Psoas muscle (tissue), 8 donors: ENCODE data around the gene IFT74. TPM values are rescaled to one million over a fixed set of nuclear protein-coding genes. Genes with fewer than 3 reads are reported as not detected.

ENCODE experiments used
- ATAC-seq, 4 donors: fragments of 200-7000 bp; cut with Tn5 transposase; one replicate each; pipeline ENCODE4 v1.9.1; 2020; ENCODE audit warnings: moderate library complexity in 3 of 4, mild to moderate bottlenecking in 2 of 4
- DNase-seq, 2 donors: peaks; one replicate each; pipeline ENCODE4 v3.0.0-alpha.2; 2020
- H3K27ac ChIP-seq: fragments of 200-600 bp; one replicate; pipeline ENCODE4 v1.8.0; 2022
- H3K27me3 ChIP-seq, 3 donors: fragments of 200-600 bp in 1 of 3; one replicate each; pipeline versions ENCODE4 v1.6.1 to v1.8.0; 2013 to 2022; ENCODE audit warnings: low read length in 2 of 3, mild to moderate bottlenecking in 2 of 3, moderate library complexity in 1 of 3; ENCODE audit not compliant: insufficient read depth in 3 of 3
- H3K36me3 ChIP-seq, 2 donors: fragments of 200-600 bp in 1 of 2; one replicate each; pipeline versions ENCODE4 v1.6.1 to v1.8.0; 2013 to 2022; ENCODE audit warnings: low read depth in 1 of 2, mild to moderate bottlenecking in 1 of 2, moderate library complexity in 1 of 2; ENCODE audit not compliant: insufficient read depth in 1 of 2
- H3K4me1 ChIP-seq: fragments of 200-600 bp; one replicate; pipeline ENCODE4 v1.8.0; 2022
- H3K4me3 ChIP-seq: fragments of 200-600 bp; one replicate; pipeline ENCODE4 v1.8.0; 2022; ENCODE audit warnings: mild to moderate bottlenecking
- H3K9me3 ChIP-seq: fragments of 200-600 bp; one replicate; pipeline ENCODE4 v1.8.0; 2022
- CTCF ChIP-seq: fragments of 200-600 bp; IDR thresholded peaks from one replicate; pipeline ENCODE4 v1.8.0; 2022; ENCODE audit warnings: antibody characterized with exemption
- WGBS, 3 donors: extraction: QIAGEN DNeasy Blood & Tissue Kit; methylation state at CpG; one replicate each; pipeline versions ENCODE4 v1.1.6 to v1.1.7; 2013; 5-methylcytosine and 5-hydroxymethylcytosine counted together
- intact Hi-C, 2 donors: fragments of 100-400 bp; cut with DNase I; formaldehyde crosslinking; loops; one replicate each; pipeline versions ENCODE4 v1.11.0 to v1.14.2; 2022
- polyA plus RNA-seq, 3 donors: library from polyadenylated mRNA; stranded (reverse); fragments of 200-250 nt; gene quantifications; one replicate each; pipeline ENCODE4 v1.2.3, GENCODE V29; 2013
- total RNA-seq, 4 donors: library from RNA; stranded (reverse); fragmentation: NEBNext Ultra II Directional in 2 of 4; extraction: Animal tissue kit (Norgen Biotek cat#: 25700) in 2 of 4; gene quantifications; one replicate each; pipeline versions ENCODE4 v1.2.1 to v1.2.4, GENCODE V29; 2021 to 2023
- donor health status: healthy with polysubstance abuse.
- donor health status: DM: no; HTN: no; CAD: no; lungs with moderate emphysema.
- donor health status: Bipolar disorder and iron deficiency.
- donor health status: healthy.
- donor health status: DM: yes; HTN: yes; CAD: no.
- donor health status: DM: no; HTN: no; CAD: no.
- donor health status: DM: no; HTN: no; CAD: no.
- donor health status: DM: yes; HTN: yes; CAD: no.

IFT74 gene
- total and polyA plus RNA-seq, 7 donors = 3.1 to 14.2 (median 7.9) TPM

GRCh38 chr9:26974927-26975326 lies 18.7 kb downstream of the IFT74 start:
- no peak for TF ChIP-seq CTCF
- DNase-seq = no peak
- H3K9me3 ChIP-seq = no peaks in the 10 kb centered on the region
- H3K4me3 ChIP-seq = no peak overlapping the region
- ATAC-seq = no peak
- intact Hi-C loops = loop anchor here (1.0 to 2.0 kb wide), 2 partner anchors 230 to 231 kb away; no protein-coding TSS in a partner anchor
- H3K4me1 ChIP-seq = no peaks in the 10 kb centered on the region
- H3K27me3 ChIP-seq = no peaks in the 10 kb centered on the region
- 74 to 86% (median 78%) methylated on average over 4 of the region's 4 CpGs for WGBS, 3 donors
- H3K27ac ChIP-seq = no peak overlapping the region
- H3K36me3 ChIP-seq = peaks cover 0 to 20% of the 10 kb centered on the region in 2 donors

GRCh38 chr9:26975728-26976707 lies 19.8 kb downstream of the IFT74 start:
- Histone ChIP-seq H3K27me3 (no peaks in the 10 kb centered on the region), H3K27ac (no peak overlapping the region), H3K4me3 (no peak overlapping the region), H3K9me3 (no peaks in the 10 kb centered on the region), H3K36me3 (peaks cover 0 to 25% of the 10 kb centered on the region in 2 donors), H3K4me1 (no peaks in the 10 kb centered on the region)
- WGBS, 3 donors = 82 to 87% (median 86%) methylated on average over 18 of the region's 18 CpGs
- DNase-seq (no peak), ATAC-seq (peak in 3 of 4 donors; percentile 42 to 74 (median 54))
- TF ChIP-seq CTCF = peak; percentile 56
- intact Hi-C loops = loop anchor here (1.0 to 2.0 kb wide), 2 partner anchors 231 to 232 kb away; no protein-coding TSS in a partner anchor

GRCh38 chr9:26983340-26983739 lies 27.1 kb downstream of the IFT74 start:
- Histone ChIP-seq H3K4me3 (no peak overlapping the region), H3K4me1 (no peaks in the 10 kb centered on the region), H3K27ac (no peak overlapping the region), H3K27me3 (no peaks in the 10 kb centered on the region), H3K36me3 (peaks cover 0 to 68% of the 10 kb centered on the region in 2 donors), H3K9me3 (no peaks in the 10 kb centered on the region)
- ATAC-seq (no peak), DNase-seq (no peak)
- 50 to 61% (median 54%) methylated on average over 1 of the region's 1 CpG for WGBS, 3 donors
- intact Hi-C loops = no loop called here
- no peak for TF ChIP-seq CTCF

- intact Hi-C loops = no loop called here
These were observed 39.6 kb downstream of the IFT74 start for GRCh38 chr9:26995810-26996209.

More at GRCh38 chr9:26995810-26996209, 39.6 kb downstream of the IFT74 start:
- Histone ChIP-seq H3K4me3 (no peak overlapping the region), H3K9me3 (no peaks in the 10 kb centered on the region), H3K27me3 (no peaks in the 10 kb centered on the region), H3K36me3 (peaks cover 0 to 20% of the 10 kb centered on the region in 2 donors), H3K4me1 (no peaks in the 10 kb centered on the region), H3K27ac (no peak overlapping the region)
- DNase-seq (no peak), ATAC-seq (no peak)
- 84 to 92% (median 90%) methylated on average over 2 of the region's 2 CpGs for WGBS, 3 donors
- TF ChIP-seq CTCF = no peak
